A549 treated with Mapracorat at 1 μM for 4 hours (cell line): ENCODE results near the gene RPS24. TPM values are rescaled to one million over a fixed set of nuclear protein-coding genes. Genes with fewer than 3 reads are reported as not detected.

Source experiments
- total RNA-seq: library from RNA; stranded (reverse); fragments of 200-300 nt; extraction: Qiagen RNA extraction; gene quantifications from 5 replicates; pipeline ENCODE4 v1.2.3, GENCODE V29; 2022

RPS24 gene
- total RNA-seq: 2,695 to 4,161 TPM (median 2,906 TPM) in 5 replicates

DNA sequence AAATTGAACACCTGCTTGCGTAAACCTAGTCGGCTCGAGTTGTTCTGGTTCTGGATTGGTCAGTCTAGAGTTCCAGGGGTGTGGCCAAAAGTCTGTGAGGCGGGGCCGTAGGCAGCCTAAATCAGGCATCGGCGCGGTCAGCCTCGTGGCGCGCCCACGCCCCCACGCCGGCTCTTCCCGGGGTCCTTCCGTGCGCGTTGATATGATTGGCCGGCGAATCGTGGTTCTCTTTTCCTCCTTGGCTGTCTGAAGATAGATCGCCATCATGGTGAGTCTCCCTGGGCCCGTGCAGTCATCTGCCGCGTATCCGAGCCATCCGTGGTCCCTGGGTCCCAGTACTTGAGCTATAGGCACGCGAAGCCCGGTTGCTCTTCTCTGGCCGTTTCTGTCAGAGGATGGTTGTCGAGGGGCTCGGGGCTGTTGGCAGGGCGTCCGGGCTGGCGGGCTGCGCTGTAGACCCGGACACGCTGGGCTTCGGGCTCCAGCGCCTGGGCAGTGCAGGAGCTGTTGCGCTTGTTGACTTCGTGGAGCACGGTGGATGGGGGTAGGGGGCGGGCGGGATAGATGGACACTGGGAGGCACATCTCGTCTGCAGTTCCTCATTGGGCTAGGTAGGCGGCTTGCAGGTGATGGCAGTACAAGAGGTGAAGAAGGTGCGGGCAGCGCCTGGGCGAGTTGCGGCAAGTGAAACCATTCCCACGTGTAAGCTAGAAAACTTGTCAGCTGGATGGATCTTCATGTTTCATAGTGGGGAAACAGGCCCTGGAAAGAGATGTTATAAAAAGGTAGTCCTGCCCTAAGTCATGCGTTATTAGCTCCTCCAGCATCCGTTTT lies at the start of gene RPS24:
RPS24 (plus strand) TSS at position 227 of the 834 bp plus-strand sequence; CDS start at position 266, 39 bp downstream.

DNA sequence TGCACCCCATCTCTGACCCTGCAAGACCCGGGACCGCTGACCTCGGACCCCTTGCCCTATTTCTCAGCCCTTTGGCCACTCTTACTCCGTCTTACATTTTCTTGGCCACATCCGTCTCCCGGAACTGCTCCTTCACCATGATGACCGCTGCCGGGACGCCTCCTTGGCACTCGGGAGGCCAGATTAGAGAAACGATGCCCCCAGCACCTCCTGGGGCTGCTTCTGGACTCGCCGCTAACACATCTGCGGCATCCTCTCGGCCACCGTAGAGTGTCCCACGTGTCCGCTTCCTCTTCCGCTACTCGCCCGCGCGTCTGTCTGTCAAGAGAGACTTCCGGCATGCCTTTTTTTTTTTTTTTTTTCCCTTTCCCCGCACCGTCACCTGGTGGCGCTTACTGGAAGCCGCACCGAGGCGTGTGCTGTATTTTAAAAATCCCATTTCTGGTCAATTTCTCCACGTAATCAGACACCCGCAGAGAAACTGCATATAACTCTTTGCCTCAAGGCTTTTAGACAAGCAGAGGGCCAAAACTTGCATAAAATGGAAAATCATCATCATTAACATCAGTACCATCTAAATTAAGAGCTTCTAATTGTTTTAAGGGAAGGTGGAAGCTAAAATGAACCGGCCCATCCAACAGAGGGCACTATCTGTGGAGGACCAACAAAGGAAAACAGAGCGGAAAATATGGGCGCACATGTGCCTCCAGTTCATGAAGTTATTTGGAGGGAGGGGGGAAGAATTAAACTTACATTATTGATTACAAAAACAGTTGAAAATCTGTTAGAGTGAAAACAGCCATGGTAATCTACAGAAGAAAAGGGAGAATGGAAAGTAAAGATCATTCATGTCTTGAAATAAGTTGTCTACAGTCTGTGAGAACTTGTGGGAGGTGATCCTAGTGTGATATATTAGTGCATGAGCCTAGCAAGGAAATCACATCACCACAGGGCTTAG lies 4.1 kb upstream of the RPS24 start, which contains the start of gene POLR3A:
POLR3A (minus strand) TSS at position 247 of the 958 bp plus-strand sequence; CDS start at position 139, 108 bp downstream.

Other genes with a start within 250 kb of the RPS24 start
- 31.3 to 35.5 TPM (median 34.5 TPM) in 5 replicates for gene DLG5, start 107.1 kb upstream of the RPS24 start, total RNA-seq
- 11.3 to 14.4 TPM (median 13.0 TPM) in 5 replicates for gene POLR3A, start 4.3 kb upstream of the RPS24 start, total RNA-seq